Endodermal cell (in vitro differentiated cells): ENCODE data around the gene ADGRD2. TPM values are rescaled to one million over a fixed set of nuclear protein-coding genes. Genes with fewer than 3 reads are reported as not detected.

Source experiments
- DNase-seq: peaks from one replicate; pipeline ENCODE4 v3.0.0-alpha.2; 2017
- H3K27ac ChIP-seq: 2 replicates; pipeline ENCODE4 v1.5.1; 2013; ENCODE audit warnings: mild to moderate bottlenecking, low read depth, low read length, moderate library complexity
- H3K27me3 ChIP-seq: 2 replicates; pipeline ENCODE4 v1.6.1; 2013; ENCODE audit warnings: mild to moderate bottlenecking, low read length, moderate library complexity; ENCODE audit not compliant: insufficient read depth, control insufficient read depth, poor library complexity, severe bottlenecking
- H3K36me3 ChIP-seq: 2 replicates; pipeline ENCODE4 v1.7.0; 2013; ENCODE audit warnings: mild to moderate bottlenecking, low read length, moderate library complexity; ENCODE audit not compliant: control insufficient read depth, insufficient read depth
- H3K4me1 ChIP-seq: one replicate; pipeline ENCODE4 v1.7.0; 2013; ENCODE audit warnings: low read length; ENCODE audit not compliant: control insufficient read depth, insufficient read depth
- H3K4me3 ChIP-seq: 2 replicates; pipeline ENCODE4 v1.5.1; 2013; ENCODE audit warnings: mild to moderate bottlenecking, low read length, moderate library complexity
- H3K9ac ChIP-seq: 2 replicates; pipeline ENCODE4 v1.6.1; 2013; ENCODE audit warnings: mild to moderate bottlenecking, low read length, moderate library complexity; ENCODE audit not compliant: poor library complexity, severe bottlenecking; ENCODE audit errors: extremely low read depth
- H3K9me3 ChIP-seq: 2 replicates; pipeline ENCODE4 v1.6.1; 2013; ENCODE audit warnings: mild to moderate bottlenecking, low read length, moderate library complexity; ENCODE audit not compliant: control insufficient read depth
- H3K27ac Mint-ChIP-seq: 2 replicates; pipeline ENCODE4 v1.8.0; 2020; ENCODE audit warnings: mixed read lengths
- H3K27me3 Mint-ChIP-seq: 2 replicates; pipeline ENCODE4 v1.8.0; 2021; ENCODE audit warnings: mild to moderate bottlenecking, mixed read lengths; ENCODE audit not compliant: insufficient read depth
- H3K36me3 Mint-ChIP-seq: 2 replicates; pipeline ENCODE4 v1.8.0; 2020; ENCODE audit warnings: low read depth, mixed read lengths
- H3K4me1 Mint-ChIP-seq: 2 replicates; pipeline ENCODE4 v1.8.0; 2020; ENCODE audit warnings: mixed read lengths
- H3K4me3 Mint-ChIP-seq: 2 replicates; pipeline ENCODE4 v1.8.0; 2020; ENCODE audit warnings: mild to moderate bottlenecking, moderate library complexity, mixed read lengths
- H3K9me3 Mint-ChIP-seq: 2 replicates; pipeline ENCODE4 v1.8.0; 2020; ENCODE audit warnings: mild to moderate bottlenecking, mixed read lengths
- CTCF ChIP-seq: fragments of 200-600 bp; sonication (generic); conservative IDR thresholded peaks from 2 replicates; pipeline ENCODE4 v1.5.0; 2021; ENCODE audit warnings: antibody characterized with exemption, mild to moderate bottlenecking
- WGBS, 2 experiments: methylation state at CpG; one replicate each; pipeline versions ENCODE4 v1.1.5 to v1.1.7; 2013; ENCODE audit warnings: missing lambda C conversion rate in 2 of 2, mixed read lengths in 1 of 2; ENCODE audit not compliant: insufficient coverage in 1 of 2, insufficient read length in 1 of 2; 5-methylcytosine and 5-hydroxymethylcytosine counted together
- total RNA-seq, 2 donors: library from RNA; stranded (reverse); fragmentation: NEBNext Ultra II Directional in 1 of 2; extraction: Animal tissue kit (Norgen Biotek cat#: 25700) in 1 of 2; gene quantifications; 2 replicates in 1 of 2; 3 replicates in 1 of 2; pipeline ENCODE4 v1.2.1, GENCODE V29; 2021

The ADGRD2 gene
- total RNA-seq, 2 donors from 2014 or later = 0.33 to 0.40 TPM

GRCh38 chr9:124486778-124487259 is 36.6 kb downstream of the ADGRD2 start:
- no peak for TF ChIP-seq CTCF
- H3K27ac Mint-ChIP-seq = no peak overlapping the region
- 90 to 98% methylated on average over 6 to 17 of the region's 17 CpGs for WGBS, 2 experiments

GRCh38 chr9:124487260-124488182 is 37.3 kb downstream of the ADGRD2 start:
- Histone ChIP-seq H3K27me3 (no peaks in the 10 kb centered on the region), H3K9me3 (no peaks in the 10 kb centered on the region), H3K36me3 (no peaks in the 10 kb centered on the region), H3K4me3 (no peak overlapping the region), H3K4me1 (no peaks in the 10 kb centered on the region), H3K9ac (no peak overlapping the region), H3K27ac (peak overlapping the region; percentile 80)
- no peak for DNase-seq
- no peak for TF ChIP-seq CTCF
- WGBS, 2 experiments = 87% methylated on average over 29 to 40 of the region's 40 CpGs
- no peaks in the 10 kb centered on the region for H3K9me3 Mint-ChIP-seq
- peak overlapping the region; percentile 32 for H3K4me3 Mint-ChIP-seq
- H3K4me1 Mint-ChIP-seq = peaks cover 4% of the 10 kb centered on the region
- H3K27ac Mint-ChIP-seq = no peak overlapping the region
- no peaks in the 10 kb centered on the region for H3K36me3 Mint-ChIP-seq
- H3K27me3 Mint-ChIP-seq = peaks cover 56% of the 10 kb centered on the region

More at GRCh38 chr9:124486778-124487259, 36.6 kb downstream of the ADGRD2 start:
- Mint-ChIP-seq H3K4me3 (peak overlapping the region; percentile 32), H3K4me1 (peaks cover 4% of the 10 kb centered on the region), H3K36me3 (no peaks in the 10 kb centered on the region), H3K27me3 (peaks cover 59% of the 10 kb centered on the region), H3K9me3 (no peaks in the 10 kb centered on the region)
- H3K9me3 ChIP-seq = no peaks in the 10 kb centered on the region
- no peak for DNase-seq
- peak overlapping the region; percentile 80 for H3K27ac ChIP-seq
- no peaks in the 10 kb centered on the region for H3K36me3 ChIP-seq
- H3K27me3 ChIP-seq = peaks cover 4% of the 10 kb centered on the region
- H3K4me3 ChIP-seq = no peak overlapping the region
- H3K4me1 ChIP-seq = no peaks in the 10 kb centered on the region
- no peak overlapping the region for H3K9ac ChIP-seq

GRCh38 chr9:124488641-124489210 is 38.5 kb downstream of the ADGRD2 start:
- no peak for DNase-seq
- H3K27me3 ChIP-seq = no peaks in the 10 kb centered on the region
- WGBS, 2 experiments = 96 to 98% methylated on average over 6 to 8 of the region's 8 CpGs

More at GRCh38 chr9:124488641-124489210, 38.5 kb downstream of the ADGRD2 start:
- H3K36me3 Mint-ChIP-seq = no peaks in the 10 kb centered on the region
- TF ChIP-seq CTCF = no peak
- H3K9me3 Mint-ChIP-seq = no peaks in the 10 kb centered on the region
- no peak overlapping the region for H3K4me3 ChIP-seq
- H3K36me3 ChIP-seq = no peaks in the 10 kb centered on the region
- H3K9me3 ChIP-seq = no peaks in the 10 kb centered on the region
- peaks cover 4% of the 10 kb centered on the region for H3K4me1 Mint-ChIP-seq
- H3K9ac ChIP-seq = no peak overlapping the region
- H3K4me3 Mint-ChIP-seq = no peak overlapping the region
- H3K27me3 Mint-ChIP-seq = peaks cover 46% of the 10 kb centered on the region
- H3K27ac Mint-ChIP-seq = no peak overlapping the region
- no peak overlapping the region for H3K27ac ChIP-seq
- H3K4me1 ChIP-seq = no peaks in the 10 kb centered on the region
